GM06990 (cell line): ENCODE results near the gene LAMA4.

Source experiments
- DNase-seq: peaks from one replicate; pipeline ENCODE4 v3.0.0-alpha.2; 2011; ENCODE audit not compliant: insufficient read length; ENCODE audit errors: extremely low read depth
- H3K27me3 ChIP-seq: replicated peaks from 2 replicates; pipeline ENCODE4 v1.6.0; 2011; ENCODE audit warnings: low read length; ENCODE audit not compliant: control insufficient read depth, insufficient read depth
- H3K36me3 ChIP-seq: 2 replicates; pipeline ENCODE4 v1.5.1; 2011; ENCODE audit warnings: low read length; ENCODE audit not compliant: control insufficient read depth, insufficient read depth
- H3K4me3 ChIP-seq: replicated peaks from 2 replicates; pipeline ENCODE4 v1.5.1; 2011; ENCODE audit warnings: low read depth, mild to moderate bottlenecking, control low read depth, low read length
- CTCF ChIP-seq: IDR thresholded peaks from 2 replicates; pipeline ENCODE4 v1.5.1; 2011; ENCODE audit warnings: low read length, control low read depth, mild to moderate bottlenecking, inconsistent platforms; ENCODE audit not compliant: insufficient read depth, poor library complexity, severe bottlenecking

The LAMA4 gene

GRCh38 chr6:112130878-112131277, 123.5 kb downstream of the LAMA4 start:
- no peak overlapping the region for H3K4me3 ChIP-seq
- DNase-seq, result no peak

GRCh38 chr6:112128208-112128607, 126.2 kb downstream of the LAMA4 start:
- no peak for DNase-seq
- TF ChIP-seq CTCF, result no peak
- H3K4me3 ChIP-seq, result no peak overlapping the region
- no peaks in the 10 kb centered on the region for H3K36me3 ChIP-seq
- no peaks in the 10 kb centered on the region for H3K27me3 ChIP-seq

More at GRCh38 chr6:112130878-112131277, 123.5 kb downstream of the LAMA4 start:
- H3K27me3 ChIP-seq, result no peaks in the 10 kb centered on the region
- no peak for TF ChIP-seq CTCF
- H3K36me3 ChIP-seq, result no peaks in the 10 kb centered on the region

GRCh38 chr6:112123982-112124381, 130.4 kb downstream of the LAMA4 start:
- no peak for TF ChIP-seq CTCF
- no peaks in the 10 kb centered on the region; the same call in 1 of the 2 replicates for H3K27me3 ChIP-seq
- DNase-seq, result no peak
- no peak overlapping the region for H3K4me3 ChIP-seq
- no peaks in the 10 kb centered on the region for H3K36me3 ChIP-seq

DNA sequence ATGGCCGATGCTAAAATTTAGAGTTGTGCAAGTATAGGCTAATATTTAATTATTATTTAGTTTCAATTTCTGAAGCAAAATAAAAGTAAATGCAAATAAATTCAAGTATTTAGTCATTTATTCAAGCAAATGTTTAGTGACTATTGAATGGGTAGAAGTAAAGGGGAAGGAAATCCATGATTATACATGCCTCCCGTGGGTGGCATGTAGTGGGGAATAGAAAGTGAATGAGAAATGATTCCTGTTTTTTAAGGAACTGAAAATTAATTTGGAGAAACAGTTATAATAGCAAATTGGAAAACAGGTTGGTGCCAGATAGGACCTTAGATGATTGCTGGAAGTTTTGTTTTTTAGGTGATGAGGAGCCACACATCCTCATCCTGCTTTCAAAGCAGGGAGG, 131.6 kb downstream of the LAMA4 start:
- no peak for TF ChIP-seq CTCF
- no peaks in the 10 kb centered on the region for H3K36me3 ChIP-seq

DNA sequence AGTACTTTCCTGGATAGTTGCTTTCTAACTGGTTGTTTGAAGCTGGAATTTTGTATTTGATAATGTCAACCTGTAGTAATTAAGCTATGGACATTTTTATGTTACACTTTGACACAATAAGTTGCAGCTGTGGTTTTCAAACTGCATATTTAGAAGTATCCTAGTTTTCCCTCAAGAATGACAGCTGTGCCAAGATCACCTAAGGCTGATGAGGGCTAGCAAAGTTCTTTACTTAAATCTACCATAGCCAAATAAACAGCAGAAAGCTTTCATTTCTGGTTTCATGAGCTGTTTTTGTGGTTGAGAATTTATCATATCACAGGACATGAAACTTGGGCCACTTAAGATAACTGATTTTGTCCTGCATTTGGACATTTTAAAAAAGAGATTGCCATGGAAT, 136.3 kb downstream of the LAMA4 start:
- H3K36me3 ChIP-seq, result no peaks in the 10 kb centered on the region
- no peak for DNase-seq
- no peak for TF ChIP-seq CTCF
- no peaks in the 10 kb centered on the region; the same call in none of the 2 replicates for H3K27me3 ChIP-seq
- H3K4me3 ChIP-seq, result no peak overlapping the region

More for the DNA sequence above, 131.6 kb downstream of the LAMA4 start:
- no peak overlapping the region for H3K4me3 ChIP-seq
- DNase-seq, result no peak
- H3K27me3 ChIP-seq, result no peaks in the 10 kb centered on the region; the same call in 1 of the 2 replicates

GRCh38 chr6:112117554-112117953, 136.8 kb downstream of the LAMA4 start:
- Histone ChIP-seq H3K4me3 (no peak overlapping the region), H3K36me3 (no peaks in the 10 kb centered on the region), H3K27me3 (no peaks in the 10 kb centered on the region; the same call in none of the 2 replicates)
- no peak for TF ChIP-seq CTCF
- DNase-seq, result no peak
